Activated B cell treated with CpG ODN at 0.5 μM for 24 hours (primary cell): ENCODE measurements around the gene NUAK2. TPM values are rescaled to one million over a fixed set of nuclear protein-coding genes. Genes with fewer than 3 reads are reported as not detected.
"Not testable (repeated sequence)": the region's sequence is repeated elsewhere in the genome, so short reads cannot be mapped to it uniquely, and the experiment has no call there.

Source experiments
- ATAC-seq: fragments of 200-7000 bp; cut with Tn5 transposase; one replicate; pipeline ENCODE4 v1.10.0; 2021; ENCODE audit warnings: low read depth, mild to moderate bottlenecking, moderate library complexity
- CTCF ChIA-PET: fragments of 350-600 bp; sonication (Branson Sonifier 250); formaldehyde crosslinking; loops from one replicate; lab custom pipeline; 2021; ENCODE audit warnings: antibody characterized with exemption; lab: Charles Lee
- POLR2A ChIA-PET: fragments of 350-600 bp; sonication (Branson Sonifier 250); formaldehyde crosslinking; loops from one replicate; lab custom pipeline; 2021; ENCODE audit warnings: antibody characterized with exemption; lab: Charles Lee
- DNase-seq: peaks from one replicate; pipeline ENCODE4 v3.0.0; 2022
- H3K27ac Mint-ChIP-seq: one replicate; pipeline ENCODE4 v1.8.0; 2020; ENCODE audit warnings: mixed read lengths
- H3K27me3 Mint-ChIP-seq: one replicate; pipeline ENCODE4 v1.8.0; 2021; ENCODE audit warnings: mixed read lengths
- H3K36me3 Mint-ChIP-seq: one replicate; pipeline ENCODE4 v1.8.0; 2021; ENCODE audit warnings: low read depth, mixed read lengths
- H3K4me1 Mint-ChIP-seq: one replicate; pipeline ENCODE4 v1.8.0; 2021; ENCODE audit warnings: mixed read lengths
- H3K4me3 Mint-ChIP-seq: one replicate; pipeline ENCODE4 v1.8.0; 2020; ENCODE audit warnings: mild to moderate bottlenecking, mixed read lengths
- H3K9me3 Mint-ChIP-seq: one replicate; pipeline ENCODE4 v1.8.0; 2020; ENCODE audit warnings: mixed read lengths
- CTCF ChIP-seq: fragments of 200-600 bp; IDR thresholded peaks from one replicate; pipeline ENCODE4 v1.8.0; 2022; ENCODE audit warnings: antibody characterized with exemption, mild to moderate bottlenecking
- intact Hi-C: fragments of 100-400 bp; cut with micrococcal nuclease; formaldehyde crosslinking; loops from one replicate; pipeline ENCODE4 v1.15.1; 2024
- total RNA-seq: library from RNA; stranded (reverse); gene quantifications from 2 replicates; pipeline ENCODE4 v1.2.3, GENCODE V29; 2022

The NUAK2 gene
- total RNA-seq, 1 donor from 2014 or later, result 26.2 TPM

DNA sequence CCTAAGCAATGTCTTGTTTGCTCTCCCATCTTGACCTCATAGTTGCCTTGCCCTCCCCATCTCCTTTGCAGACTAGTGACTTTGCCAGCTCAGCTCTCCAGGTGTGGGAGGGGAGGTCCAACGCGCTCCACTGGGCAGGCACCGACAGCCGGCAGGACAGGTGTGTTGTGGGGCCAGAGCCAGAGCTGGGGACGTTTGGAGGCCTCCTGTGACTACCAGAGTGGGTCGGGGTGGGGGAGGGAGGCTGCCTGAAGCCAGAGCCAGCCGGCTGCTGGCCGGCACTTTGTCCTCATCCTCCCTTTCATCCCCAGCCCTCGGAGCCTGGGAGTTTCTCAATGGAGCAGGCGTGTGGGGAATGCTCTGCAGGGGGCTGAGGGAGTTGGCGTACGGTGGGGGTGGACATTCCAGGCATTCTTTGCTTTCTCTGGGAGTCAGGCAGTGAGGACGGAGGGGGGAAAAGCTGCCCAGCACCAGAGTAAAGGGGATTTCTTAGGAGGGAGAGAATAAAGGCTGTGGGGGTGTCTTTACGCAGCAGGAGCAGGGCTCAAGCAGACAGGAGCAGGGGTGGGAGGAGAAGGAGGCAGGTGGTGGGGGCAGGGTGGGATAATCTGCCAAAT lies 20.2 kb downstream of the NUAK2 start:
- ChIA-PET CTCF (interaction anchor here (0.7 to 4.4 kb wide), 4 partner anchors 17 to 53 kb away, joined by 3 to 19 read pairs (median 11); no protein-coding TSS in a partner anchor), POLR2A (interaction anchor here (0.6 to 35.7 kb wide), 5 partner anchors 14 to 446 kb away, joined by 3 to 1622 read pairs (median 11); partner anchors contain the start of gene NUAK2)
- ATAC-seq (peak; percentile 59), DNase-seq (no peak)
- no peak for TF ChIP-seq CTCF
- H3K27me3 Mint-ChIP-seq, result no peaks in the 10 kb centered on the region
- peaks cover 68% of the 10 kb centered on the region for H3K4me1 Mint-ChIP-seq
- peak overlapping the region; percentile 46 for H3K4me3 Mint-ChIP-seq
- H3K36me3 Mint-ChIP-seq, result peaks cover 44% of the 10 kb centered on the region
- H3K9me3 Mint-ChIP-seq, result no peaks in the 10 kb centered on the region
- intact Hi-C loops, result loop anchor here (1.0 kb wide), 1 partner anchor 10 kb away; no protein-coding TSS in a partner anchor
- H3K27ac Mint-ChIP-seq, result peak overlapping the region; percentile 78

GRCh38 chr1:205300149-205300548 lies 21.4 kb downstream of the NUAK2 start:
- peaks cover 34% of the 10 kb centered on the region for H3K36me3 Mint-ChIP-seq
- ChIA-PET POLR2A (interaction anchor here (0.6 to 35.7 kb wide), 5 partner anchors 14 to 34 kb away, joined by 4 to 1622 read pairs (median 11); partner anchors contain the start of gene NUAK2), CTCF (interaction anchor here (0.7 to 4.4 kb wide), 4 partner anchors 11 to 26 kb away, joined by 3 to 19 read pairs (median 11); partner anchors contain the start of gene NUAK2)
- ATAC-seq (no peak), DNase-seq (no peak)
- peak overlapping the region; percentile 78 for H3K27ac Mint-ChIP-seq
- H3K4me3 Mint-ChIP-seq, result no peak overlapping the region
- intact Hi-C loops, result no loop called here
- no peak for TF ChIP-seq CTCF
- H3K4me1 Mint-ChIP-seq, result peaks cover 76% of the 10 kb centered on the region
- no peaks in the 10 kb centered on the region for H3K27me3 Mint-ChIP-seq
- no peaks in the 10 kb centered on the region for H3K9me3 Mint-ChIP-seq

DNA sequence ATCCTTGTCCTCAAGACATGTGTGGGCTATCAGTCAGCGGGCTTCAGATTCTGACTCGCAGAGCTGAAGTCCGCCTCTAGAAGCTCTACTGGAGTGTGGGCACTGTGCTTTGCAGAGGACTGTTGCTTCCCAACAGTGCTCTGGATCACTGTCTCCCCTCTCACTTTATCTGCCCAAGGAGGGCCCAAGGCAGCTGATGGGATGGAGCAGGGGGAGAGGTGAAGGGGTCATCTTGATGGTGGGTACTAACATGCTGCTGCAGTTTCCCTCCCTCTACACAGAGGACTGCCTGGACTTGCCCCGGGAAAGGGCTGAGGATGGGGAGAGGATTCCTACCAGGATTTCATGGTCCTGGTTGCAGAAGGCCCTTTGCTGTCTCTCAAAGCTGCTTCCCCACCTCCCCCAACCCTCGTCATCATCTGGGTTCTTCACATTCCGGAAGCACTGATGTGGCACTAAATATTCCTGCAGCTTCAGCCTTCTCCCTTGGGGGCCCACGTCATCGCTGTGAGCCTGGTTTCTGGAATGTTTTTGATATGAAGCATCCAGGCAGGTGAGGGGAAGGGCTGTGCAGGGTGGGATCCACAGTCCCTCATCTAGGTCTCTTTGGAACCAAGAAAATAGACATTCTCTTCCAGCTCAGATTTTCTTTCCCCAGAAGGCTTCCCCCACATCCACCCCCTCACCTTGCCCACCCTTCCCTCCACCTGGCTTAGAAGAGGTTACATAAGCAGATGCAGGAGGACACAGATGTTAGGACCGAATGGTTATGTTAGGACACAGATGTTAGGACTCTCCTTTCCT lies 23.2 kb downstream of the NUAK2 start:
- no peak for TF ChIP-seq CTCF
- intact Hi-C loops, result no loop called here

DNA sequence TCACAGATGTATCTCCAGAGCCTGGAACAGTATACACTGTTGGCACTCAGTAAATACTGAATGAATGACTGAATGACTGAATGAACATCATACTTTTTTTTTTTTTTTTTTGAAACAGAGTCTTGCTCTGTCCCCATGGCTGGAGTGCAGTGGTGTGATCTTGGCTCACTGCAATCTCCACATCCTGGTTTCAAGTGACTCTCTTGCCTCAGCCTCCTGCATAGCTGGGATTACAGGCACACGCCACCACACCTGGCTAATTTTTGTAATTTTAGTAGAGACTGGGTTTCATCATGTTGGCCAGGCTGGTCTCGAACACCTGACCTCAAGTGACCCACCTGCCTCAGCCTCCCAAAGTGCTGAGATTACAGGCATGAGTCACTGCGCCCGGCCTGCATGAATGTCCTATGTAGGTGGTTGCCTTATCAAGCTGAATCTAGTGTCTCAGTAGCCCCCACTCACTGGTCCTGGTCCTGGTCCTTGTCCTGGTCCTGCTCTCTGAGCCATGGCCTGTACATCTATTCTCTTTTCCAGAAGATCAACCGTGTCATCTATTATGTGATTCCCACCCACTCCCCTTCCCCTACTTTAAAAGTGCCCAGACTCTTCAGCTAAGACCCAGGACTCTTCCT lies 23.9 kb downstream of the NUAK2 start:
- H3K36me3 Mint-ChIP-seq, result peaks cover 13% of the 10 kb centered on the region
- DNase-seq, ATAC-seq, H3K4me3 Mint-ChIP-seq, intact Hi-C loops, H3K9me3 Mint-ChIP-seq, H3K27me3 Mint-ChIP-seq: not testable (repeated sequence)
- peaks cover 93% of the 10 kb centered on the region for H3K4me1 Mint-ChIP-seq
- H3K27ac Mint-ChIP-seq, result peak overlapping the region; percentile 72
- ChIA-PET POLR2A (interaction anchor here (1.0 to 35.7 kb wide), 3 partner anchors 9 to 18 kb away, joined by 4 to 1622 read pairs (median 9); partner anchors contain the start of gene NUAK2), CTCF (interaction anchor here (0.9 to 4.4 kb wide), 4 partner anchors 10 to 27 kb away, joined by 3 to 19 read pairs (median 5); no protein-coding TSS in a partner anchor)

More for the DNA sequence above, 23.2 kb downstream of the NUAK2 start:
- no peak for ATAC-seq
- ChIA-PET POLR2A (interaction anchor here (1.0 to 35.7 kb wide), 3 partner anchors 10 to 17 kb away, joined by 4 to 1622 read pairs (median 9); partner anchors contain the start of gene NUAK2), CTCF (interaction anchor here (0.9 to 4.4 kb wide), 4 partner anchors 10 to 27 kb away, joined by 3 to 19 read pairs (median 5); no protein-coding TSS in a partner anchor)
- H3K27me3 Mint-ChIP-seq, result no peaks in the 10 kb centered on the region
- peaks cover 19% of the 10 kb centered on the region for H3K36me3 Mint-ChIP-seq
- H3K4me3 Mint-ChIP-seq, result no peak overlapping the region
- H3K4me1 Mint-ChIP-seq, result peaks cover 89% of the 10 kb centered on the region
- DNase-seq, result no peak
- H3K9me3 Mint-ChIP-seq, result no peaks in the 10 kb centered on the region
- peak overlapping the region; percentile 72 for H3K27ac Mint-ChIP-seq

DNA sequence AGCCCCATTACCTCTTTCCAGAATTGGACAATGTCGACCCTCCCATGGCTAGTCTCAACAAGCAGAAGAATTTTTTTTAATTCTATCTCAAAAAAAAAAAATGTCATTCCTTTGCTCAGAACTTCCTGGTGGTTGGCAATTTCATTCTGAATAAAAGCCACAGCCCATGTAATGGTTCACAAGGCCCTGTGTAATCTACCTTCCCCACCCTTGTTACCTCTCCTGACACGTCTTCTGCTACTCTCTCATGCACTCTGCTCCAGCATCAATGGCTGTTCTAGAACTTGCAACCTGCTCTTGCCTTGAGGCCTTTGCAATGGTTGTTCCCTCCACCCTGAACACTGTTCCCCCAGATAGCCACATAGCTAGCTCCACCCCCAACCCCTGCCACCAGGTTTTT lies 25.4 kb downstream of the NUAK2 start:
- Mint-ChIP-seq H3K27ac (peak overlapping the region; percentile 73), H3K27me3 (no peaks in the 10 kb centered on the region), H3K4me3 (no peak overlapping the region), H3K36me3 (no peaks in the 10 kb centered on the region), H3K4me1 (peaks cover 94% of the 10 kb centered on the region), H3K9me3 (no peaks in the 10 kb centered on the region)
- intact Hi-C loops, result no loop called here
- no peak for TF ChIP-seq CTCF
- POLR2A ChIA-PET, result interaction anchor here (0.7 to 35.7 kb wide), 2 partner anchors 19 to 2000 kb away, joined by 5 to 1622 read pairs; partner anchors contain the start of gene NUAK2
- DNase-seq, result no peak
- CTCF ChIA-PET, result interaction anchor here (1.4 to 4.4 kb wide), 3 partner anchors 8 to 58 kb away, joined by 3 to 21 read pairs (median 4); no protein-coding TSS in a partner anchor
- no peak for ATAC-seq
